Mucosa of gallbladder (tissue), 1 donor: Measurements from ENCODE around the gene AK1. TPM values are rescaled to one million over a fixed set of nuclear protein-coding genes. Genes with fewer than 3 reads are reported as not detected.

ENCODE experiments used
- DNase-seq: peaks from one replicate; pipeline ENCODE4 v3.0.0-alpha.2; 2020; ENCODE audit warnings: low spot score
- total RNA-seq: library from RNA; stranded (reverse); gene quantifications from one replicate; pipeline ENCODE4 v1.2.1, GENCODE V29; 2021
- donor health status: DM: no; HTN: no; CAD: no.

Gene AK1
- 142 TPM for total RNA-seq

GRCh38 chr9:127877566-127877998 is at the start of gene AK1:
Gene AK1 (minus strand): TSS chr9:127877675. CDS start chr9:127874617, 3,058 bp downstream.
- DNase-seq: peak; percentile 80

- DNase-seq: no peak
Measured at GRCh38 chr9:127926906-127927200, 49.4 kb upstream of the AK1 start.

- no peak for DNase-seq
Measured at GRCh38 chr9:127925959-127926905, 48.8 kb upstream of the AK1 start.

DNA sequence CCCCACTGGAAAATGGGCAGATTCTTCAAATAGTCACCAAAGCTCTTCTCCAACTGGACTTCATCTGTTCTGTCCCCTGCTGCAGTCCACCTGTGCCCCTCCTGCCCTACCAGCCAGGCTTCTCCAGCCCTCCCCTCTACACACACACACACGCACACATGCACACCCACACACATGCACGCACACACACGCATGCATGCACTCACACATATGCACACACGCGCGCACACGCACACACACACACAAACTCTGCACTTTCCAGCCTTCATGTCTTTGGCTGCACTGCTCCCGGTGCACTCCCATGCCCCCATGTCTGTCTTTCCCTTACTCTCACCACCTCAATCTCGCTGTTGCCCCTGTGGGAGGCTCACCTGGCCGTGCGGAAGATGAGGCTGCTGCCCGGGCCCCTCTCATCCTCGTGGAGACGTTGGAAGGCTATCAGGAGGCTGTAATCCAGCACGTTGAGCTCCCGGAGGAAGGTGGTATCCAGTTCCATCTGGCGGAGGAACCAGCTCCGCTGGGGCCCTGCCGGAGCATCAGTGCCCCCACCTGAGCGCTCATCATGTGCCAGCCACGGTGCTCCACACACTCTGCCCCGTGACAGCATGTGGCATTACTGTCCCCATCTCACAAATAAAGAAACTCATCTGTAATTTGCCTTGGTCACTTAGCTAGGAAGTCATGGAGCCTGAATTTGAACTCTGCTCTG is 47.4 kb upstream of the AK1 start:
- no peak for DNase-seq

GRCh38 chr9:127923771-127924170 is 46.3 kb upstream of the AK1 start:
- DNase-seq: no peak

- DNase-seq: no peak
Measured at GRCh38 chr9:127923046-127923445, 45.6 kb upstream of the AK1 start.

GRCh38 chr9:127921557-127922120 is 44.2 kb upstream of the AK1 start:
- peak; percentile 74 for DNase-seq

DNA sequence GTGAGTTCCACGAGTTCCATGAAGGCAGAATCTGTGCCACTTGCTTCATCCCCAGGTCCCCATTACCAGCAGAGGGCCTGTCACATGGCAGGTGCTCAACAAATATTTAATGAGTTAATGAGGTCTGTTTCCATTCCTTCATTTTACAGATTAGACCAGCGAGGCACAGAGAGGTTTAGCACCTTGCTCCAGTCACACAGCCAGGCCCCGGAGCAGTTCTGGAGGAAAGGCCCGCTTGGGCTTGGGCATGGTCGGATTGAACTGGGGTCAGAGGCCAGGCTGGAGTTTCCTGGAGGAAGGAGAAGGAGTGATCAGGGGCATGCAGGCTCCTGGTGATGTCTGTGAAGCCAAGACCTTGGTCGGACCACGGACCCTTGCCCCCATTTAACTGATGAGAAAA is 43.3 kb upstream of the AK1 start:
- DNase-seq: no peak

- DNase-seq: peak; percentile 89
Measured at GRCh38 chr9:127919253-127919815, 41.9 kb upstream of the AK1 start.

DNA sequence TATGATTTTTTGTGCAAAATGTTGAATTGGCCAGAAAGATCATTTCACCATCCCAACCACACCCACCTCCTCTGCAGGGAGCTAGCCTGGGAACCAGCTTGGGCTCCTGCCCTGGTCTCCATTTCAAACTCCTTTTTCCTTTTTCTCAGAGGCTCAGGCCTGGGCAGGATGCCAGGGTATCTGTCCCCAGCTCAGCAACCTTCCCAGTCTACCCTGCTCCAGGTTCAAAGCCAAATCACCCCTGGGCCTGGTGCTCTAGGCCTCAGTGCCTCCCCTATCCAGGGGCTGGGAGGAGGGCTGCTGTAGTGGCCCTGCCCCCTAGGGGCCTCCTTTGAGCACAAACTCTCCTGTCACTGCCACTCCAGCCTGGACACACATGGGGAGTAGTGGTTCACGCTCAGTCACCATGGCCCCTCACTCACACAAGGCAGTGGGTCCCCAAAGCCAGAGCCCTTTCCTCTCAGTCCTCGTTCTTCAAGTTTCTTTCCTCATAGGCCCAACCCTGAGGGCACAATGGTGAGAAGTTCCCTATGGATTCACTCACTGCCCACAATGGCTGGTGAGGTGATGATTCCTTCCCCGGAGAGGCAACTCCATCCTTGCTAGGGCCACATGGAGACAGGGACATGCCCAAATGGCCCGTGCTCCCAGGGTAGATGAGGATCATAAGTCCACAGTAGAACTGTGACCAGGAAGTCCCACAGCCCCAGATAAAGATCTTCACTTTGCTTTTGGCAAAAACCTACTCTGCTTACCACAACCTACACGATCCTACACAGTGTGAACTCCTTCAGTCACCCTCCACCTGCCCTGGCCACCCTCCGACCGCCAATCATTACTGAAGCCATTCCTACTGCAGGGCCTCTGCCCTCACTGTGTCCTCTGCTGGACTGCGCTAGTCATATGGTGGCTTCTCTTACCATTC is 41.0 kb upstream of the AK1 start:
- DNase-seq: no peak

DNA sequence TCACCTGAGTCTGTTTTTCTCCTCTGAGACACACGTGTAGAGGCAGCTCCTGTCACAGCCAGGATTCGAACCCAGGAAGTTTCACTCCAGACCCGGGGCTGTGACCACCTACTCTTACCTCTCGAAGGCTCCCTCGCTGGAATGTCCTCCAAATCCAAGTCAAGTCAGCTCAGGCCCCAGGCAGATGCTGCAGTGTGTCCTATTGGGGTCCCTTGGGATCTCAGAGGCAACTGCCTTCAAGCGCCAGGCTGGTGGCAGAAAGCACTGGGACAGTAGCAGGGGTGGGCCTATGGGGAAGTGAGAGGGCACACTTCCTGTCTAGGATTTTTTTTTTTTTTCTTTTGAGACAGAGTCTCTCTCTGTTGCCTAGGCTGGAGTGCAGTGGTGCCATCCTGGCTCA is 40.1 kb upstream of the AK1 start:
- DNase-seq: no peak

- peak; percentile 95 for DNase-seq
Measured at GRCh38 chr9:127916720-127917581, 39.5 kb upstream of the AK1 start, which contains the start of gene ST6GALNAC4. Gene ST6GALNAC4 (minus strand): TSS chr9:127917041. CDS start chr9:127916419, 622 bp downstream.

- DNase-seq: no peak
Measured at GRCh38 chr9:127915801-127916719, 38.6 kb upstream of the AK1 start.

GRCh38 chr9:127915325-127915752 is 37.9 kb upstream of the AK1 start:
- no peak for DNase-seq

- DNase-seq: no peak
Measured at GRCh38 chr9:127913682-127914081, 36.2 kb upstream of the AK1 start.

GRCh38 chr9:127912882-127913281 is 35.4 kb upstream of the AK1 start:
- DNase-seq: no peak

GRCh38 chr9:127912296-127912695 is 34.8 kb upstream of the AK1 start:
- DNase-seq: no peak

DNA sequence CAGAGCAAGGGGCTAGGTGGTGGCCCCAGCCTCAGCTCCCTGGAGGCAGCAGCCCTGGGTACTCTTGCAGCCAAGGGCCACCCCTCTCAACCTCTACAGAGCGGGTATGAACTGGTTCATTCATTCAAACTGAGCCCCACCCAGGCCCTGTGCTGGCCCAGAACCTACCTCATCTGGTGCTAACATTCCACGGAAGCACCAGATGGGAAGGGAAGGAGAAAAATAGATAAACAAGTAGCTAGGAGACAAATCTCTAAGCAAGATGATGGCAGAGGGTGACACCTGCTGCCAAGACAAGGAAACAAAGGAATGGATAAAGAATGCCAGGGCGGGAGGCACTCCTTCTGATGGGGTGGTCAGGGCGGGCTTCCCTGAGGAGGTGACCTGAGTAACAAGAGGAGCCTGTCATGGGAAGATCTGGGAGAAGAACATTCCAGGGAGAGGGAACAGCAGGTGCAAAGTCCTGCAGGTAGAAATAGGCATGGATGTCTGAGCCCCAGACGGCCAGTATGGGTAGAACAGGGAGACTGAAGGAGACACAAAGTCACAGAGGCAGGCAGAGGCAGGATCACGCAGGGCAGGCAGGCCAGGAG is 33.2 kb upstream of the AK1 start:
- no peak for DNase-seq

GRCh38 chr9:127909839-127910273 is 32.4 kb upstream of the AK1 start:
- DNase-seq: no peak
